SK-N-MC (cell line): ENCODE results near the gene ERP29.
"Not testable (repeated sequence)": the region's sequence is repeated elsewhere in the genome, so short reads cannot be mapped to it uniquely, and the experiment has no call there.

Source experiments
- DNase-seq: peaks from one replicate; pipeline ENCODE4 v3.0.0-alpha.2; 2011; ENCODE audit warnings: low read depth, low spot score
- H3K27ac ChIP-seq: fragments of 200-600 bp; sonication (generic); 2 replicates; pipeline ENCODE4 v1.5.1; 2016; ENCODE audit warnings: mixed run types
- H3K36me3 ChIP-seq: fragments of 200-600 bp; sonication (generic); 2 replicates; pipeline ENCODE4 v1.6.1; 2017; ENCODE audit warnings: antibody characterized with exemption, low read length, mixed read lengths; ENCODE audit not compliant: insufficient read depth
- H3K4me3 ChIP-seq: fragments of 200-600 bp; sonication (generic); 2 replicates; pipeline ENCODE4 v1.5.1; 2016
- H3K9ac ChIP-seq: fragments of 200-600 bp; sonication (generic); 2 replicates; pipeline ENCODE4 v1.8.0; 2017; ENCODE audit warnings: mixed run types, mixed read lengths; ENCODE audit not compliant: insufficient read length
- H3K9me3 ChIP-seq: fragments of 200-600 bp; sonication (generic); 2 replicates; pipeline ENCODE4 v1.6.1; 2017; ENCODE audit warnings: low read depth, mild to moderate bottlenecking, antibody characterized with exemption, low read length, moderate library complexity, mixed read lengths
- EZH2 ChIP-seq: fragments of 200-600 bp; sonication (generic); IDR thresholded peaks from one replicate; pipeline ENCODE4 v1.6.1; 2017; ENCODE audit warnings: antibody characterized with exemption
- FOXP2 ChIP-seq: optimal IDR thresholded peaks from 2 replicates; pipeline ENCODE3; 2011; ENCODE audit warnings: mild to moderate bottlenecking, moderate library complexity; ENCODE audit not compliant: insufficient read depth; ENCODE audit errors: extremely low read length, control extremely low read depth
- POLR2AphosphoS5 ChIP-seq: IDR thresholded peaks from 2 replicates; pipeline ENCODE4 v1.6.1; 2012; ENCODE audit warnings: mild to moderate bottlenecking, low read depth, low read length, borderline replicate concordance

ERP29 gene

GRCh38 chr12:111997300-111997699 lies 15.9 kb upstream of the ERP29 start:
- no peak overlapping the region for H3K9ac ChIP-seq
- H3K36me3 ChIP-seq, result no peaks in the 10 kb centered on the region
- H3K9me3 ChIP-seq, result no peaks in the 10 kb centered on the region
- H3K27ac ChIP-seq, result no peak overlapping the region
- H3K4me3 ChIP-seq, result no peak overlapping the region
- TF ChIP-seq POLR2AphosphoS5, result no peak
- TF ChIP-seq FOXP2, result no peak
- TF ChIP-seq EZH2, result no peak
- DNase-seq, result no peak

GRCh38 chr12:111998015-111998414 lies 15.2 kb upstream of the ERP29 start:
- TF ChIP-seq EZH2, result no peak
- TF ChIP-seq POLR2AphosphoS5, result no peak
- no peak for TF ChIP-seq FOXP2
- H3K9me3 ChIP-seq, result no peaks in the 10 kb centered on the region
- DNase-seq, result no peak
- H3K9ac ChIP-seq, result no peak overlapping the region
- H3K4me3 ChIP-seq, result no peak overlapping the region
- no peaks in the 10 kb centered on the region for H3K36me3 ChIP-seq
- H3K27ac ChIP-seq, result no peak overlapping the region

- DNase-seq, H3K9ac ChIP-seq, H3K36me3 ChIP-seq, H3K9me3 ChIP-seq, H3K27ac ChIP-seq, H3K4me3 ChIP-seq: not testable (repeated sequence)
These were observed 14.1 kb upstream of the ERP29 start for GRCh38 chr12:111999129-111999528.

- TF ChIP-seq EZH2 (no peak), POLR2AphosphoS5 (no peak), FOXP2 (no peak)
- H3K9me3 ChIP-seq, result no peaks in the 10 kb centered on the region
- H3K36me3 ChIP-seq, result no peaks in the 10 kb centered on the region
- no peak for DNase-seq
- H3K27ac ChIP-seq, result no peak overlapping the region
- no peak overlapping the region for H3K4me3 ChIP-seq
- H3K9ac ChIP-seq, result no peak overlapping the region
These were observed 12.4 kb upstream of the ERP29 start for GRCh38 chr12:112000820-112001219.

- no peak for DNase-seq
- no peaks in the 10 kb centered on the region for H3K9me3 ChIP-seq
- no peaks in the 10 kb centered on the region for H3K36me3 ChIP-seq
- no peak overlapping the region for H3K27ac ChIP-seq
- TF ChIP-seq EZH2, result no peak
- TF ChIP-seq POLR2AphosphoS5, result no peak
- TF ChIP-seq FOXP2, result no peak
- H3K4me3 ChIP-seq, result no peak overlapping the region
- H3K9ac ChIP-seq, result no peak overlapping the region
These were observed 11.7 kb upstream of the ERP29 start for GRCh38 chr12:112001576-112001975.

GRCh38 chr12:112004041-112004440 lies 9.2 kb upstream of the ERP29 start:
- Histone ChIP-seq H3K4me3 (no peak overlapping the region), H3K27ac (no peak overlapping the region), H3K36me3 (no peaks in the 10 kb centered on the region), H3K9ac (no peak overlapping the region), H3K9me3 (no peaks in the 10 kb centered on the region)
- no peak for DNase-seq
- TF ChIP-seq EZH2 (no peak), POLR2AphosphoS5 (no peak), FOXP2 (no peak)

GRCh38 chr12:112005419-112006395 lies 7.5 kb upstream of the ERP29 start:
- H3K36me3 ChIP-seq, result no peaks in the 10 kb centered on the region
- H3K9me3 ChIP-seq, result no peaks in the 10 kb centered on the region
- no peak for DNase-seq
- no peak for TF ChIP-seq POLR2AphosphoS5
- no peak for TF ChIP-seq FOXP2
- no peak for TF ChIP-seq EZH2
- H3K27ac ChIP-seq, result no peak overlapping the region; the same call in 1 of the 2 replicates
- peak overlapping the region; percentile 10; the same call in 1 of the 2 replicates for H3K4me3 ChIP-seq
- peak overlapping the region; percentile 4 for H3K9ac ChIP-seq

- no peak for DNase-seq
- no peaks in the 10 kb centered on the region for H3K9me3 ChIP-seq
- H3K9ac ChIP-seq, result no peak overlapping the region
- no peaks in the 10 kb centered on the region for H3K36me3 ChIP-seq
- H3K27ac ChIP-seq, result no peak overlapping the region
- TF ChIP-seq EZH2 (no peak), POLR2AphosphoS5 (no peak), FOXP2 (no peak)
- H3K4me3 ChIP-seq, result no peak overlapping the region
These were observed 5.3 kb upstream of the ERP29 start for GRCh38 chr12:112007945-112008344.
